ENCODE results near the gene CPSF7. TPM values are rescaled to one million over a fixed set of nuclear protein-coding genes. Genes with fewer than 3 reads are reported as not detected.

CPSF7 gene
- polyA plus RNA-seq, 1 of the 3 experiments (the other 2 are of a cell fraction) = 44.0 TPM

GRCh38 chr11:61357233-61357893 lies 72.4 kb downstream of the CPSF7 start:
- POLR2A ChIA-PET = interaction anchor here (0.9 to 1.8 kb wide), 2 partner anchors 21 to 23 kb away, joined by 3 to 4 read pairs; no protein-coding TSS in a partner anchor

DNA sequence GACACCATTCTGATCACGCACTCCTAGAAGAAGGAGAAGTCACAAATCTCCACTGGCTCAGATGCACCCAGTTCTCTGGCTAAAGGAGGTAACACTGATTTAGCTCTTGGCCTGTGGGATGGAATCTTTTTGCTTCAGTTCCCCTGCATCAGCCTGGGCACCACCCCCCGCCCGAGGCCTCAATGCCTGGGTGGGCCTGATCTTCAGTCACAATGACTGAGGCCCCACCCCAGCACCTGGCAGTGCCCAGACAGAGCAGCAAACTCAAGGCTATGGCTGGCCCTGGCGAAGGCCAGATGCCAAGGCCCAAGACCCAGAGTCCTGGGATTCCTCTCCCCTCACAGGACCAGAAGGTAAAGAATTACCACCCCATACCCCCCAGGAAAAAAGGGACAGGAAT lies 73.1 kb downstream of the CPSF7 start:
- DNase-seq = no peak
- TF ChIP-seq EZH2phosphoT487 (IDR thresholded peaks at IDR 0.05; ENCODE audit: borderline replicate concordance, low read depth) (no peak), RFX5 (IDR thresholded peaks at IDR 0.05; ENCODE audit: low read length) (no peak), TCF12 (IDR thresholded peaks at IDR 0.05) (no peak), EP300 (IDR thresholded peaks at IDR 0.05; ENCODE audit: borderline replicate concordance in 1 of 2, low read depth in 1 of 2, low read length in 1 of 2) (no peak), FOXM1 (IDR thresholded peaks at IDR 0.05; ENCODE audit: low read depth) (no peak), IRF3 (IDR thresholded peaks at IDR 0.05; ENCODE audit: low read depth, low read length) (no peak)
- no peak overlapping the region for H3K27ac ChIP-seq (ENCODE audit: low read depth in 2 of 2, low read length in 1 of 2)
- H4K20me1 ChIP-seq (ENCODE audit: insufficient read depth) = no peaks in the 10 kb centered on the region
- H3K9ac ChIP-seq = no peak overlapping the region
- H3K9me2 ChIP-seq = no peaks in the 10 kb centered on the region
- no peak overlapping the region for H3K4me3 ChIP-seq (ENCODE audit: low read depth in 2 of 2, low read length in 1 of 2)
- H3K27me3 ChIP-seq (ENCODE audit: insufficient read depth) = no peaks in the 10 kb centered on the region
- H3K4me1 ChIP-seq (ENCODE audit: control insufficient read depth in 1 of 2, insufficient read depth in 2 of 2, low read depth in 1 of 2, low read length in 1 of 2) = peaks cover 0 to 14% of the 10 kb centered on the region in 2 experiments; a peak in 1 of 4 replicates
- peaks cover 23% of the 10 kb centered on the region; the same call in 1 of the 2 replicates for H3K79me2 ChIP-seq (ENCODE audit: insufficient read depth)
- H2AFZ ChIP-seq (ENCODE audit: low read depth) = no peak overlapping the region
- no peaks in the 10 kb centered on the region for H3K9me3 ChIP-seq
- POLR2A ChIA-PET = no interaction called here
- 100% methylated on average over 4 of the region's 4 CpGs for WGBS (ENCODE audit: low lambda C conversion rate)
- CTCF ChIA-PET = interaction anchor here (0.9 to 5.8 kb wide), 3 partner anchors 11 to 29 kb away, joined by 3 to 29 read pairs (median 4); no protein-coding TSS in a partner anchor
- peaks cover 4% of the 10 kb centered on the region for H3F3A ChIP-seq (replicated peaks; ENCODE audit: insufficient read depth)
- H3K36me3 ChIP-seq (replicated peaks in 1 of 2; ENCODE audit: control insufficient read depth in 1 of 2, insufficient read depth in 2 of 2, low read length in 1 of 2) = peaks cover 5 to 13% of the 10 kb centered on the region in 2 experiments
- H3K4me2 ChIP-seq = no peak overlapping the region

More at GRCh38 chr11:61357233-61357893, 72.4 kb downstream of the CPSF7 start:
- peaks cover 6% of the 10 kb centered on the region for H3F3A ChIP-seq (replicated peaks; ENCODE audit: insufficient read depth)
- CTCF ChIA-PET = interaction anchor here (0.7 to 5.8 kb wide), 5 partner anchors 12 to 28 kb away, joined by 3 to 29 read pairs (median 4); no protein-coding TSS in a partner anchor
- no peak overlapping the region for H2AFZ ChIP-seq (ENCODE audit: low read depth)
- H3K9ac ChIP-seq = no peak overlapping the region
- H3K4me2 ChIP-seq = no peak overlapping the region
- H3K27ac ChIP-seq (ENCODE audit: low read depth in 2 of 2, low read length in 1 of 2) = no peak overlapping the region
- DNase-seq = no peak
- WGBS (ENCODE audit: low lambda C conversion rate) = 97% methylated on average over 6 of the region's 9 CpGs
- peaks cover 0 to 14% of the 10 kb centered on the region in 2 experiments; a peak in 1 of 4 replicates for H3K4me1 ChIP-seq (ENCODE audit: control insufficient read depth in 1 of 2, insufficient read depth in 2 of 2, low read depth in 1 of 2, low read length in 1 of 2)
- no peaks in the 10 kb centered on the region for H3K9me2 ChIP-seq
- H3K36me3 ChIP-seq (replicated peaks in 1 of 2; ENCODE audit: control insufficient read depth in 1 of 2, insufficient read depth in 2 of 2, low read length in 1 of 2) = peaks cover 5 to 13% of the 10 kb centered on the region in 2 experiments
- H3K4me3 ChIP-seq (ENCODE audit: low read depth in 2 of 2, low read length in 1 of 2) = no peak overlapping the region
- no peaks in the 10 kb centered on the region for H4K20me1 ChIP-seq (ENCODE audit: insufficient read depth)
- no peak for TF ChIP-seq MXI1 (IDR thresholded peaks at IDR 0.05; ENCODE audit: low read depth, low read length)
- no peak for TF ChIP-seq TCF12 (IDR thresholded peaks at IDR 0.05)
- no peak for TF ChIP-seq RCOR1 (IDR thresholded peaks at IDR 0.05; ENCODE audit: low read length)
- no peak for TF ChIP-seq NRF1 (IDR thresholded peaks at IDR 0.05; ENCODE audit: low read depth, low read length)
- no peak for TF ChIP-seq IRF3 (IDR thresholded peaks at IDR 0.05; ENCODE audit: low read depth, low read length)
- TF ChIP-seq FOXJ3 (CRISPR knock-in tag; IDR thresholded peaks at IDR 0.05) = no peak
- TF ChIP-seq FOSL2 (IDR thresholded peaks at IDR 0.05; ENCODE audit: borderline replicate concordance, low read depth) = no peak
- H3K79me2 ChIP-seq (ENCODE audit: insufficient read depth) = peaks cover 24% of the 10 kb centered on the region; the same call in 1 of the 2 replicates
- no peaks in the 10 kb centered on the region for H3K27me3 ChIP-seq (ENCODE audit: insufficient read depth)
- no peaks in the 10 kb centered on the region for H3K9me3 ChIP-seq
